Mucosa of gallbladder (tissue), 1 donor: ENCODE results near the gene IL6ST. TPM values are rescaled to one million over a fixed set of nuclear protein-coding genes. Genes with fewer than 3 reads are reported as not detected.

ENCODE experiments used
- DNase-seq: peaks from one replicate; pipeline ENCODE4 v3.0.0-alpha.2; 2020; ENCODE audit warnings: low spot score
- total RNA-seq: library from RNA; stranded (reverse); gene quantifications from one replicate; pipeline ENCODE4 v1.2.1, GENCODE V29; 2021
- donor health status: DM: no; HTN: no; CAD: no.

IL6ST gene
- total RNA-seq, 1 donor from 2014 or later = 235 TPM

DNA sequence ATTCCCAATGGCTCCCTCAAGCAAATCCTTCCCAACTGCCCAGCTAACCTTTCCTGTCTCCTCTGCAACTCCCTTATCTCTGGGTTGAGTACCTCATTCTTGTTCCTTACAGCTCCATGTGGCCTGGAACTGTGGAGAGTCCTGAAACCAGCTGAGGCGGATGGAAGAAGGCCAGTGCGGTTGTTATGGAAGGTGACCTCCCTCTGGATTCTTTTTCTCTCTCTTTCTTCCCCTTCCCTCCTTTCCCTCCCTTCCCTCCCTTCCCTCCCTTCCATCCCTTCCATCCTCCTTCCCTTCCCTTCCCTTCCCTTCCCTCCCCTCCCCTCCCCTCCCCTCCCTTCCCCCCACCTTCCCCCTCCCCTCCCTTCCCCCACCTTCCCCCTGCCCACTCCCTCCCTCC is 98.5 kb downstream of the IL6ST start:
- DNase-seq = no peak

DNA sequence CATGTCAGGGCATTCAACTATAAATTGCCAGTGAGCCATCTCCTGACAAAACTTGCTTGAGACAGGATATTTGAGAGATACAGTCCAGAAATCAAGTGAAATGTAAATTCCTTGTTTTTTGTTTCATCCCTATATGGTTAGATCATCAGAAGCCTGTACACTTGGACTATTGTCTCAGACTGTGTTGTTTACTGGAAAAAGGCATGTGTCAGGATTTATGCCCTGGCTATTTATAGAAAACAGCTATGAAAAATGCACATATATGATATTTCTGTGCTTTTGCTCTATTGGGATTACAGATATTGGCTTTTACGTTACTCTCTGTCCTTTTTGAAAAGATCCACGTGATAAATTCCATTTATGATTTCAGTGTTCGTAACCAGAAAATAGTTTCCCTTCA is 99.4 kb downstream of the IL6ST start:
- DNase-seq = no peak

DNA sequence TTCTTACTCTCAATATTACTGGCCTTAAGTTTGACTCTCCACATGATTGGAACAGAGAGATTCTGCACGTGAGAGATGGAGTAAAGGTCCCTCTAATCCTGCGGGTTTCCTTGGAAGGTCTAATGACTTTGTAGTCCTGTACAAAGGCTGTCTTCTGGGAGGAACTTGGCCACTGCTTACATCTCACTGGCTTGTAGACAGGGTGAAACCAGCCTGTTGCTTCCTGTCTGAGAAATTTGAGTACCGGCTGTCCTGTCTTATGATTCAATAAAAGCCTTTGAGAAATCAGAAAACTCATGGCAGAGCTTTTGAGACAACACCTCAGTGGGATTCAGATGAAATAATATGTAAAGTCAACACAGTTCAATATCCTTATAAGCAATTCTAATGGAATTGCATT is 100.6 kb downstream of the IL6ST start:
- no peak for DNase-seq

DNA sequence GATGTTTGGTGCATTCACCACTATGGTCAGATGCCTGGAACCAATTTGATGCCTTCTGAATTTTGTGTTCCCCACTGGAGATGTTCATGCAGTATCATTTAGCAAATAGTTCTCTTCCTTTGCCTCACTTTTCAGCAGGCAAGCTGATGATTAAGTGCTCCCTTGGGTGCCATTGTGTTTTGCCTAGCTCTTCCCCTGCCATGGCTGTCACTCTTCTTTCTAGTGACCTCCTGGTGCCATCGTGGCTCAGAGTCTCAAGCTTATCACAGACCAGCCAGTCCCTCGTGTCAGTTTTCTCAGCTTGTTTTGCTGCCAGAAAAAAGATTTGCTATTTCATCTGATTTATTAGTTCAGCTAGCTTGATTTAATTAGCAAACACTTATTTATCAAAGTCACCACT is 102.3 kb downstream of the IL6ST start:
- no peak for DNase-seq

DNA sequence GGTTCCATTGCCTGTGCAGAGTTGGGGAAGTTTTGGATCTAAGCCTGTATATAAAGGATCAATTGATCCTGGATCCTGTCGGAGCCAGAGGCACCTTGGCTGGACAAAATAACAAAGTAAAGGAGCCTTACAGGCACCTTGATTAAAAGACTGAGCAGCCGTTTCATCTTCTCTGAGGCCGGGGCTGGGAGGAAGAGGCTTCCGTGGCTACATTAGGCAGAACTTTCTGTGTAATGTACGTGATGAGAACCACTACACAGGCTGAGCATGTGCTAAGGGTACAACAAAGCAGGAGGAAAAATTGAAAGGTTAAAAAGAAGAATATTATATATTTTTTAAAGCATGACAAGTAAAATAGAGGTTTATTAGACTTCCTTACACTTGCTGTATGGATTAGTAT is 106.6 kb downstream of the IL6ST start:
- DNase-seq = no peak

DNA sequence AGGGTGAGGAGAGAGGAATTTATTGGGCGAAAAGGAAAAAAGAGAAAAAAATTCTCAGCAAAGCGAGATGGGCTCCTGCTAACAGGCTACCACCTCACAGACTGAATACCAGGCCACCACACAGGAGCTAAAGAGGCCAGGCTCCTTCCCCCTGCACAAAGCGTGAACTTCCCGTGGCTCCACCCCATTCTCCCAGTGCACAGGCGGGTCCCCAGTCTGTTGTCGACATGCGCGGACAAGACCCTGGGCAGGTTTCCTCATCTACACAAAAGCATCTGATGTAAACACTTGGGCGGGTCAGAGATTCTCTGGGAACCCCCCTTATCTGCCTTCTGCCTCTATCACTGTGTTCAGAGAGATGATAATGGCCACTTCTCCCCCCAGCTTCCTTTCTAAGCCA is 109.4 kb downstream of the IL6ST start:
- DNase-seq = no peak

Other genes with a start within 250 kb of the IL6ST start
- 0.17 TPM for gene IL31RA, start 143.6 kb downstream of the IL6ST start, total RNA-seq
- 0.20 TPM for gene ANKRD55, start 238.4 kb upstream of the IL6ST start, total RNA-seq